GM18951 (cell line): ENCODE data around the gene HBM.
"Not testable (repeated sequence)": the region's sequence is repeated elsewhere in the genome, so short reads cannot be mapped to it uniquely, and the experiment has no call there.

Source experiments
- POLR2A ChIP-seq: IDR thresholded peaks from 4 replicates; pipeline ENCODE4 v1.6.1; 2011; ENCODE audit warnings: mild to moderate bottlenecking; ENCODE audit not compliant: insufficient read length, insufficient read depth; ENCODE audit errors: extremely low read depth
- in situ Hi-C: fragments of 300-500 bp; cut with MboI; formaldehyde crosslinking; loops from one replicate; pipeline ENCODE4 v1.12.0; 2022; ENCODE audit warnings: low sequenced_read_pairs, mixed read lengths, inconsistent platforms; ENCODE audit not compliant: unreplicated experiment

HBM gene

GRCh38 chr16:168424-168823 lies 2.6 kb downstream of the HBM start:
- no peak for TF ChIP-seq POLR2A
- in situ Hi-C loops = no loop called here

- in situ Hi-C loops = no loop called here
Observed at GRCh38 chr16:169014-169413, 3.2 kb downstream of the HBM start.

GRCh38 chr16:170088-170507 lies 4.3 kb downstream of the HBM start:
- in situ Hi-C loops = not testable (repeated sequence)

More at GRCh38 chr16:169014-169413, 3.2 kb downstream of the HBM start:
- no peak for TF ChIP-seq POLR2A

- in situ Hi-C loops = no loop called here
Observed at GRCh38 chr16:170788-171187, 5.0 kb downstream of the HBM start.

GRCh38 chr16:172374-172941 lies 6.7 kb downstream of the HBM start, which contains the start of gene HBA2:
HBA2 (plus strand) TSS chr16:172876; CDS start chr16:172913, 37 bp downstream.
- in situ Hi-C loops = not testable (repeated sequence)

More at GRCh38 chr16:170788-171187, 5.0 kb downstream of the HBM start:
- no peak for TF ChIP-seq POLR2A

- in situ Hi-C loops = not testable (repeated sequence)
Observed at GRCh38 chr16:173211-173854, 7.6 kb downstream of the HBM start.

- in situ Hi-C loops = not testable (repeated sequence)
Observed at GRCh38 chr16:173928-174769, 8.4 kb downstream of the HBM start.

GRCh38 chr16:175011-175949 lies 9.5 kb downstream of the HBM start:
- TF ChIP-seq POLR2A = no peak
- in situ Hi-C loops = no loop called here

- in situ Hi-C loops = not testable (repeated sequence)
Observed at GRCh38 chr16:176006-176405, 10.2 kb downstream of the HBM start.

- in situ Hi-C loops = not testable (repeated sequence)
Observed at GRCh38 chr16:176477-177382, 11.0 kb downstream of the HBM start, which contains the start of gene HBA1. HBA1 (plus strand) TSS chr16:176680; CDS start chr16:176717, 37 bp downstream.

GRCh38 chr16:177394-177822 lies 11.6 kb downstream of the HBM start:
- in situ Hi-C loops = no loop called here
- TF ChIP-seq POLR2A = no peak

- in situ Hi-C loops = no loop called here
- TF ChIP-seq POLR2A = no peak
Observed at GRCh38 chr16:177981-178667, 12.3 kb downstream of the HBM start.
